Aorta (tissue), 5 donors: Measurements from ENCODE around the gene SAMD4A. TPM values are rescaled to one million over a fixed set of nuclear protein-coding genes. Genes with fewer than 3 reads are reported as not detected.

Source experiments
- ATAC-seq: fragments of 200-7000 bp; cut with Tn5 transposase; one replicate; pipeline ENCODE4 v1.9.1; 2022; ENCODE audit warnings: moderate library complexity; ENCODE audit not compliant: low FRiP score
- DNase-seq, 2 donors: peaks; one replicate each; pipeline ENCODE4 v3.0.0-alpha.2; 2020
- H3K27ac ChIP-seq, 2 donors: one replicate each; pipeline ENCODE4 v1.5.1; 2013; ENCODE audit warnings: low read length in 2 of 2, mild to moderate bottlenecking in 2 of 2, moderate library complexity in 2 of 2, control low read depth in 1 of 2, inconsistent platforms in 1 of 2, low read depth in 1 of 2
- H3K27me3 ChIP-seq, 2 donors: one replicate each; pipeline ENCODE4 v1.6.1; 2013; ENCODE audit warnings: control low read depth in 1 of 2, low read length in 1 of 2, mild to moderate bottlenecking in 1 of 2, moderate library complexity in 1 of 2; ENCODE audit not compliant: insufficient read depth in 2 of 2, control insufficient read depth in 1 of 2
- H3K36me3 ChIP-seq, 2 donors: one replicate each; pipeline ENCODE4 v1.6.1; 2013; ENCODE audit warnings: control low read depth in 1 of 2, low read length in 1 of 2, mild to moderate bottlenecking in 1 of 2; ENCODE audit not compliant: insufficient read depth in 2 of 2, control insufficient read depth in 1 of 2
- H3K4me1 ChIP-seq, 2 donors: one replicate each; pipeline ENCODE4 v1.6.1; 2013; ENCODE audit warnings: low read length in 2 of 2, control low read depth in 1 of 2, mild to moderate bottlenecking in 1 of 2, moderate library complexity in 1 of 2; ENCODE audit not compliant: insufficient read depth in 2 of 2, control insufficient read depth in 1 of 2
- H3K4me3 ChIP-seq, 2 donors: one replicate each; pipeline ENCODE4 v1.5.1; 2013; ENCODE audit warnings: low read length in 2 of 2, control low read depth in 1 of 2, mild to moderate bottlenecking in 1 of 2
- H3K9me3 ChIP-seq: one replicate; pipeline ENCODE4 v1.6.1; 2013; ENCODE audit warnings: mild to moderate bottlenecking, low read length; ENCODE audit not compliant: control insufficient read depth
- WGBS, 2 donors: extraction: QIAGEN DNeasy Blood & Tissue Kit; methylation state at CpG; one replicate each; pipeline ENCODE4 v1.1.7; 2013; 5-methylcytosine and 5-hydroxymethylcytosine counted together
- intact Hi-C, 2 donors: fragments of 100-400 bp; cut with DNase I; formaldehyde crosslinking; loops; one replicate each; pipeline versions ENCODE4 v1.14.2 to v1.15.0; 2022
- polyA plus RNA-seq, 2 donors: library from polyadenylated mRNA; stranded (reverse); fragments of 200-250 nt; gene quantifications; one replicate each; pipeline ENCODE4 v1.2.3, GENCODE V29; 2013
- total RNA-seq, 2 donors: library from RNA; stranded (reverse); fragmentation: NEBNext Ultra II Directional; extraction: Animal tissue kit (Norgen Biotek cat#: 25700); gene quantifications; one replicate each; pipeline ENCODE4 v1.2.1, GENCODE V29; 2021
- donor health status: healthy with polysubstance abuse.
- donor health status: Bipolar disorder and iron deficiency.
- donor health status: DM: no; HTN: no; CAD: no.
- donor health status: DM: no; HTN: no; CAD: no.
- donor health status: DM: yes; HTN: yes; CAD: no.

Gene SAMD4A
- total and polyA plus RNA-seq, 4 donors = 18.8 to 386 (median 102) TPM

- H3K36me3 ChIP-seq = no peaks in the 10 kb centered on the region
- peaks cover 2 to 5% of the 10 kb centered on the region in 2 donors for H3K4me1 ChIP-seq
- ATAC-seq (no peak), DNase-seq (no peak)
- intact Hi-C loops = no loop called here
- H3K4me3 ChIP-seq = no peak overlapping the region
- H3K27me3 ChIP-seq = no peaks in the 10 kb centered on the region
- WGBS, 2 donors = 70 to 73% methylated on average over 7 to 8 of the region's 8 CpGs
- peak overlapping the region in 1 of 2 donors; percentile 2 for H3K27ac ChIP-seq
- no peaks in the 10 kb centered on the region for H3K9me3 ChIP-seq
Measured at GRCh38 chr14:54637270-54638134, 70.6 kb downstream of the SAMD4A start.

DNA sequence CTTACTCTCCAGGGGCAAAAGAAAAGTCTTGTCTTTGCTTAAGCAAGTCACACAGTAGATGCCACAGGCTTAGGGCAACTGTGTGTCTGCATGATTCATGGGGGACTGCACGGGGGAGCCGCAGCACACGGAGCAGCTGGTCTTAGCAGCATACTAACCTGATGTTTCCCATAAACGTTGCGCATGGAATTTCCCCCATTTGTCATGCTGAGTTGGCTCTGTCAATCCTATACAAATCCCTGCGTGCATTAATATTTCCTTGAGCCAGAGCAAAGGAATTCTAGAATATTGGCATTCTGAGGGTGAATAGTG is 71.2 kb downstream of the SAMD4A start:
- 45 to 54% methylated on average over 6 of the region's 6 CpGs for WGBS, 2 donors
- Histone ChIP-seq H3K27me3 (no peaks in the 10 kb centered on the region), H3K4me1 (peaks cover 2 to 6% of the 10 kb centered on the region in 2 donors), H3K36me3 (no peaks in the 10 kb centered on the region), H3K27ac (no peak overlapping the region), H3K4me3 (no peak overlapping the region), H3K9me3 (no peaks in the 10 kb centered on the region)
- DNase-seq = no peak
- intact Hi-C loops = no loop called here
- ATAC-seq = no peak

DNA sequence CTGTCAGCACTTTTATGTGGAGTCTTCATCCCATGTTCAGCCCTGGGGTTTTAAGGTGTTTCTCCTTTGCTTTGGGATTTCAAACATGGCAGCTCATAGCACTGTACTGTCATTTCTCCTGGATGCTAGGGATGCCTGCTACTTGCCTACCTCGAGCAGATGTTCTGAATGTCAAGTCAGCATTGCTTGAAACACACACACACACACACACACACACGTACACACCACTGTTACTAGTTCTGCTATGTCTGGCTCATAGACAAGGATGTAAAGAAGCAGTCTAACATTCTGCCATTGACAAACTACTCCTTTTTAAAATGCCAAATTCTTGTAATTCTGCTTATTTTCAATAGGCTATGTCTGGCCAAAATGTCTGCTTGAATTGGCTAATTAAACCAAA is 72.7 kb downstream of the SAMD4A start:
- intact Hi-C loops = loop anchor here in 1 of 2 donors (10.0 kb wide), 1 partner anchor 65 kb away; no protein-coding TSS in a partner anchor
- no peaks in the 10 kb centered on the region for H3K9me3 ChIP-seq
- 11 to 26% methylated on average over 2 of the region's 2 CpGs for WGBS, 2 donors
- DNase-seq (no peak), ATAC-seq (no peak)
- H3K4me1 ChIP-seq = peaks cover 2 to 6% of the 10 kb centered on the region in 2 donors
- H3K27ac ChIP-seq = no peak overlapping the region
- H3K36me3 ChIP-seq = no peaks in the 10 kb centered on the region
- no peak overlapping the region for H3K4me3 ChIP-seq
- H3K27me3 ChIP-seq = no peaks in the 10 kb centered on the region

DNA sequence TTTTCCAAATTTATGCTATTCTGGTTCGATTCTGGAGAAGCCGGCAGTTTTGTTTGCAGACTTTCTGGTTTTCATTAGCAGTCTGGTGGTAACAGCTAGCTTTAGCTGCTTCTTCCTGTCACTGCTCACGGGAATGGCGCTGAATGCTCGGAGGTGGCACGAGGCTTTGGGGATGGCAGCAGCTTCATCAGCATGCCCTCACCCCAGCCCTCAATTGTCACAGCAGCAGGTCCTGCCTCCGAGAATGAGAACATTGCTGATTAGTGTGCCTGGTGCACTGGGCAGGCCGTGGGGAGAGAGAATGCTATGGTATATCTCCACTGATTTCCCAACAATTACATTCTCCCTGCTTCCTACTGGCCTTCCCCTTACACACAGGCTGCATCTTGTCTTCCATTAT is 73.6 kb downstream of the SAMD4A start:
- ATAC-seq (no peak), DNase-seq (no peak)
- H3K9me3 ChIP-seq = no peaks in the 10 kb centered on the region
- H3K36me3 ChIP-seq = no peaks in the 10 kb centered on the region
- WGBS, 2 donors = 64 to 68% methylated on average over 8 of the region's 8 CpGs
- H3K4me3 ChIP-seq = no peak overlapping the region
- H3K27ac ChIP-seq = no peak overlapping the region
- intact Hi-C loops = loop anchor here in 1 of 2 donors (10.0 kb wide), 1 partner anchor 66 kb away; no protein-coding TSS in a partner anchor
- H3K4me1 ChIP-seq = peaks cover 2 to 6% of the 10 kb centered on the region in 2 donors
- H3K27me3 ChIP-seq = no peaks in the 10 kb centered on the region

- H3K27ac ChIP-seq = no peak overlapping the region
- H3K36me3 ChIP-seq = no peaks in the 10 kb centered on the region
- WGBS, 2 donors = 64 to 73% methylated on average over 2 of the region's 2 CpGs
- ATAC-seq (no peak), DNase-seq (no peak)
- H3K9me3 ChIP-seq = no peaks in the 10 kb centered on the region
- H3K27me3 ChIP-seq = no peaks in the 10 kb centered on the region
- H3K4me3 ChIP-seq = no peak overlapping the region
- intact Hi-C loops = loop anchor here in 1 of 2 donors (10.0 kb wide), 1 partner anchor 67 kb away; no protein-coding TSS in a partner anchor
- H3K4me1 ChIP-seq = peaks cover 6% of the 10 kb centered on the region in 2 donors
Measured at GRCh38 chr14:54642121-54642520, 75.2 kb downstream of the SAMD4A start.

GRCh38 chr14:54642801-54643695 is 76.1 kb downstream of the SAMD4A start:
- H3K36me3 ChIP-seq = no peaks in the 10 kb centered on the region
- peaks cover 6% of the 10 kb centered on the region in 2 donors for H3K4me1 ChIP-seq
- H3K27me3 ChIP-seq = no peaks in the 10 kb centered on the region
- H3K27ac ChIP-seq = peak overlapping the region; percentile 7 to 45
- H3K9me3 ChIP-seq = no peaks in the 10 kb centered on the region
- 53 to 61% methylated on average over 9 of the region's 9 CpGs for WGBS, 2 donors
- DNase-seq (no peak), ATAC-seq (peak; percentile 25)
- no peak overlapping the region for H3K4me3 ChIP-seq
- intact Hi-C loops = loop anchor here in 1 of 2 donors (10.0 kb wide), 1 partner anchor 68 kb away; no protein-coding TSS in a partner anchor

- H3K27ac ChIP-seq = no peak overlapping the region
- ATAC-seq = no peak
- 75% methylated on average over 5 of the region's 5 CpGs for WGBS, 2 donors
Measured at GRCh38 chr14:54643696-54644176, 76.8 kb downstream of the SAMD4A start.

GRCh38 chr14:54645639-54646038 is 78.7 kb downstream of the SAMD4A start:
- peaks cover 0 to 2% of the 10 kb centered on the region in 2 donors for H3K36me3 ChIP-seq
- DNase-seq (no peak), ATAC-seq (no peak)
- H3K4me1 ChIP-seq = peaks cover 6 to 15% of the 10 kb centered on the region in 2 donors
- no peak overlapping the region for H3K4me3 ChIP-seq
- H3K27me3 ChIP-seq = no peaks in the 10 kb centered on the region
- H3K9me3 ChIP-seq = no peaks in the 10 kb centered on the region
- WGBS, 2 donors = 68 to 74% methylated on average over 3 of the region's 3 CpGs
- intact Hi-C loops = loop anchor here (5.0 to 10.0 kb wide), 2 partner anchors 33 to 71 kb away; no protein-coding TSS in a partner anchor
- no peak overlapping the region for H3K27ac ChIP-seq

More at GRCh38 chr14:54643696-54644176, 76.8 kb downstream of the SAMD4A start:
- Histone ChIP-seq H3K4me3 (no peak overlapping the region), H3K27me3 (no peaks in the 10 kb centered on the region), H3K9me3 (no peaks in the 10 kb centered on the region), H3K36me3 (no peaks in the 10 kb centered on the region), H3K4me1 (peaks cover 6% of the 10 kb centered on the region in 2 donors)
- no peak for DNase-seq
- intact Hi-C loops = loop anchor here in 1 of 2 donors (10.0 kb wide), 1 partner anchor 69 kb away; no protein-coding TSS in a partner anchor
